GM19239 (cell line): ENCODE data around the gene LDLRAD4.

Experiments used
- DNase-seq: peaks from one replicate; pipeline ENCODE4 v3.0.0; 2011; ENCODE audit warnings: low spot score; ENCODE audit not compliant: insufficient read length
- FAIRE-seq: peaks from 2 replicates; lab custom pipeline; 2011; peaks lifted over from hg19 to GRCh38; lab: Jason Lieb, UNC

Gene LDLRAD4

DNA sequence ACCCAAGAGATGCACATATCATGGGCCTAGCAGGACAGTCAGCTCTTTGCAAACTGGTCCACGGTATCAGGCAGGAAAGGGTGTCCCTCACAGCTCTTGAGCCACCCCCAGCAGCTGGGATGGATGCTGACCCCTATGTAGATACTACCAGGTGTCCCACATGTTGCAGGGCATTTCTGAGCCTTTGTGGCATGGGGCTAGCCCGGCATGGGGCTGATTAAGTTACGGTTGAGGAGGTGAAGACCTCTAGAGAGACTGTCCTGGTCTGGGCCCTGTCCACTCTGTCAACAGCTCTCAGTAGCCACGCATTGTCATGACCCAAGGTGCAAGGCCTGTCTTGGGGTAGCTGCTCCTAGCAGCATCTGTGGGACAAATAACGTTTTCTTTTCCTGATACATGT lies 6.7 kb downstream of the LDLRAD4 start:
- no peak for DNase-seq
- no peak for FAIRE-seq

- DNase-seq, result no peak
- no peak for FAIRE-seq
Observed at GRCh38 chr18:13226533-13227144, 8.1 kb downstream of the LDLRAD4 start.

DNA sequence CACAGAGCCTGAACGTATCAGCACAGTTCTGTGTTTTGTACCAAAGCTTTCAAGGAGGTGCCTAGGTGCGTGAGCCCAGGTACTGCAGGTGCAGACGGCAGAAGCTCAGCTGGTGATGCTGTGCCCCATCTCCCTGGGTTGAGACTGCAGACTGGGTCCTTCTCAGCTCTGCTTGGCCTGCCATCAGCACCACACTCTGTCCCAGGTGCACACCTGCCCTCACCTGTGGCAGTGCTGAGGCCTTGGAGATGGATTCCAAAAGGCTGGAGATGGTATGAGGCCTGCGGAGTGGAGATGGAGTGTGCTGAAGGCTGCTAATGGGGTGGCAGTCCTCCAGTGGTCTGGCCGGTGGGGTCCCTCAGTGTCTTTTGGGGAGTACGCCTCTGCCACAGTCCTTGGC lies 9.3 kb downstream of the LDLRAD4 start:
- DNase-seq, result no peak
- FAIRE-seq, result no peak

GRCh38 chr18:13229001-13229671 lies 10.6 kb downstream of the LDLRAD4 start:
- DNase-seq (no peak), FAIRE-seq (no peak)

DNA sequence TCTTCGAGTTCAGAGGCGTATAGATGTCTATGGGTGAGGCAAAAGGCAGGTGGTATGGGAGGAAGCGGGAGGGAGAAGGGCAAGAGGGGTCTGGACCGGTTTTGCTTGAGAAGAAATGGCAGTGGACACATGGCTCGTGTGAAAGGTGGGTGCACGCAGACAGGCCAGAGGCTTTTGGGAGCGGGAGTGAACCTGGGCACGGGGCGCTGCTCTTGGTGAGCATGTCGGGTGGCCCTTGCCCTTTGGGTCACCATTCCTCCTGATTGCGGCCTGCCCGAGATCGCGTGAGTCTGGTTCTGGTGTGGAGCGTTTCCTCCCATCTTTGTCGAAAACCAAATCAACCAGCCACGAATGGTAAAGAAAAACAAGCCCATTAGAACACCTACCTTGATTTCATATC lies 12.6 kb downstream of the LDLRAD4 start:
- FAIRE-seq (no peak), DNase-seq (no peak)

DNA sequence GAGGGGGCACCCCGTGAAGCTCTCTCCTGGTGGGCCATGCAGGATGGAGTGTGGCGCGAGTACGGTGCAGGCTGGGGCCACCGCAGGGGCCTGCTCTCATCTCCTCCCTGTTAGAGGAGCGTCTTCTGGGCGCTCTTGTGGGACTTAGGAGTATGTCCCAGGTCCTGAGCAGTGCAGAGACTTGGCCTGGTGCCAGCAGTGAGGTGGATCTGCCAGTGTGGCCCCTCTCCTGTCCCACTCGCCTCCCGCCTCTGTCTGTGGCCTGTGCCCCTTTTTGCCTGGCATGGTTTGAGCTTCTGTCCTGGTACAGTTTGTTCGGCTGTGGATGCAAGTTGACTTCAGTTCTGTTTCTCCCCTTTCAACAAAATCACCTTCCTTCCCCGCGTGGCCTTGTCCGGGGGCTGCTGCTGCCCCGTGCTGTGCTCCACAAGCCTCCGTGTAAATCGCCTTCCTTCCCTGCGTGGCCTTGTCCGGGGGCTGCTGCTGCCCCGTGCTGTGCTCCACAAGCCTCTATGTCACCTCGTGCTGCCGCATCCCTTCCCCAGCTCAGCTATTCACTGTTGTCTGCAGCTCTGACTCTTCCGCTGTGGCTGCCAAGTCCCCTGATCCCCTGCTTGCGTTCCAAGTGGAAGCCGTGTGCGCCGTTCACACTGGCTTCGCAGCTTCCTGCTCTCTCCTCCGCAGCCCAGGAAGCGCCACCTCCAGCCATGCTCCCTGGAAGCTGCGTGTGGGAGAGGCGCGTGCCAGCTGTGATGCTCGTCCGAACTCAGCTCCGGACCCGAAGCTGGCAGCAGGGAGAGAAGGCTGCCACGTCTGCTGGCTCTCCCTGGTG lies 13.7 kb downstream of the LDLRAD4 start:
- no peak for DNase-seq
- FAIRE-seq, result no peak

- FAIRE-seq, result no peak
- no peak for DNase-seq
Observed at GRCh38 chr18:13232971-13233786, 14.6 kb downstream of the LDLRAD4 start.

GRCh38 chr18:13233787-13234783 lies 15.5 kb downstream of the LDLRAD4 start:
- DNase-seq, result no peak

GRCh38 chr18:13235421-13235831 lies 16.9 kb downstream of the LDLRAD4 start:
- FAIRE-seq (no peak), DNase-seq (no peak)

More at GRCh38 chr18:13233787-13234783, 15.5 kb downstream of the LDLRAD4 start:
- FAIRE-seq, result no peak

DNA sequence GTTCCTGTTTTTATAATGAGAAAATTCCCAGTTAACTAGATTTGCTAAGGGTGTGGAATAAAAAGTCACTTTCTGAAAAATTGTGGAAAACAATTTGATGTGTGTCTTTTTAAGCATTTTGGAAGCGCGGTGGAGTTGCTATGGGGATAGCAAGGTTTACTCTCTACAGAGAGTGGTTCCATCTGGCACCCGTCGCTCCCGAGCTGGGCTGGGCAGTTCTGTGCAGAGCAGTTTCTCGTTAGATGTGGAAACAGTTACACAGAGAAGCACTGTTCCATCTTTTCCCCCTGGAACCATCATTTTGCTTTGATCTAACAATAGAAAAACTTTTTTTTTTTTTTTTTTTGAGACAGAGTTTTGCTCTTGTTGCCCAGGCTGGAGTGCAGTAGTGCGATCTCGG lies 17.4 kb downstream of the LDLRAD4 start:
- FAIRE-seq, result no peak

GRCh38 chr18:13236411-13236810 lies 17.9 kb downstream of the LDLRAD4 start:
- FAIRE-seq (no peak), DNase-seq (no peak)

More for the DNA sequence above, 17.4 kb downstream of the LDLRAD4 start:
- no peak for DNase-seq

- no peak for DNase-seq
- no peak for FAIRE-seq
Observed at GRCh38 chr18:13237073-13237472, 18.5 kb downstream of the LDLRAD4 start.

DNA sequence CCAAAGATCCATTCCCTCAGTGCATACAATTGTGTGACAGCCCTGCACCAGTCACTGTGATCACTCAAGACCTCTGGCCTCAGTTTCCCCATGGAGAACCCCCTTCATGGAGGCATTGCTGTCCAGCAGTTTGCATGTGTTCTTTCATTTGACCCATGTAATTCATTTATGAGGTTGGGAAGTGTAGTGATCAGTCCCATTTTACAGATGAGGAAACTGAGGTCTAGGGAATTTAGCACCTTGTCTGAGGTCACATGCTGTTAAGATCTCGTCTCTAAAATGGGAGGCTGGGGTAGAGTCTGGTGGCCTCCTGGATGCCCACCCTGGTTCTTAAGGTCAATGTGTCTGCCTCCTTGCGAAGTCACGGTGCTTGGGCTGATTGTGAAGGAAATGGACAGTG lies 19.1 kb downstream of the LDLRAD4 start:
- DNase-seq (no peak), FAIRE-seq (no peak)

- FAIRE-seq (no peak), DNase-seq (no peak)
Observed at GRCh38 chr18:13239171-13239956, 20.8 kb downstream of the LDLRAD4 start.

DNA sequence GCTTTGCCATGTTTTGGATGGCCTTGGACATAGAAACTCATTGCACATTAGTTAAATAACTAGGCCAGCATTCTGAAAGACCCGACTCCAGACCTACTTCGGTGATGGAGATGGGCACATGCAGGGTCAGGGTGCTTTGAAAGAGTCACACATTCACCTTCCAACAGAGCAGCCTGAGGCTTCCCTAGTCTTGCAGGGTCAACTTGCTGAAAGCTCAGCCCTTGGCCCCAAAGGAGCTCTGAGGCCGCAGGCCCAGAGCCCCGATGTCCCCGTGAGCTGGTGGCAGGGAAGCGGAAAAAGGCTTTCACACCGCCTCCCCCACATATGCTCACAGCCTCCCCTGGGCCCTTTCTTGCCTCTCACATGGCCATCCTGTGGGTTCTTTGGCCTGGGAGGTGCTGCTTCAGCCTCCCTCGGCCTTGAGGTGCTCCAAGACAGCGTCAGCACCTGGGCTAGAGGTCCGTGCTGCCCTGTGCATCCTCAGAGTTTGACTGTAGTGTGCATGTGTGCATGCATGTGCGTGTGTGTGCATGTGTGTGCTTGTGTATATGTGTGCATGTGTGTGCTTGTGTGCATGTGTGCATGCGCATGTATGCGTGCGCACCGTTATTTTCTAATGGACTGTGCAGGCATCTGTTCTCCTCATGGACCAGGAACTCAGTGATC lies 21.6 kb downstream of the LDLRAD4 start:
- FAIRE-seq (no peak), DNase-seq (no peak)

GRCh38 chr18:13241083-13241892 lies 22.7 kb downstream of the LDLRAD4 start:
- DNase-seq, result no peak
- no peak for FAIRE-seq

- no peak for FAIRE-seq
Observed at GRCh38 chr18:13241893-13242175, 23.3 kb downstream of the LDLRAD4 start.

More at GRCh38 chr18:13241893-13242175, 23.3 kb downstream of the LDLRAD4 start:
- DNase-seq, result no peak
